Activated CD8-positive, alpha-beta T cell treated with anti-CD3 and anti-CD28 coated beads for 36 hours (primary cell): ENCODE measurements around the gene SPG21. TPM values are rescaled to one million over a fixed set of nuclear protein-coding genes. Genes with fewer than 3 reads are reported as not detected.

Experiments used
- ATAC-seq: fragments of 200-7000 bp; cut with Tn5 transposase; one replicate; pipeline ENCODE4 v1.10.0; 2021; ENCODE audit warnings: mild to moderate bottlenecking, moderate library complexity
- CTCF ChIA-PET: fragments of 350-600 bp; sonication (Branson Sonifier 250); formaldehyde crosslinking; loops from one replicate; lab custom pipeline; 2021; ENCODE audit warnings: antibody characterized with exemption; lab: Charles Lee
- POLR2A ChIA-PET: fragments of 350-600 bp; sonication (Branson Sonifier 250); formaldehyde crosslinking; loops from one replicate; lab custom pipeline; 2021; ENCODE audit warnings: antibody characterized with exemption; lab: Charles Lee
- DNase-seq: peaks from one replicate; pipeline ENCODE4 v3.0.0-alpha.2; 2020
- H3K27ac Mint-ChIP-seq: one replicate; pipeline ENCODE4 v1.8.0; 2021; ENCODE audit warnings: mild to moderate bottlenecking, mixed read lengths
- H3K27me3 Mint-ChIP-seq: one replicate; pipeline ENCODE4 v1.8.0; 2021; ENCODE audit warnings: mixed read lengths
- H3K36me3 Mint-ChIP-seq: one replicate; pipeline ENCODE4 v1.8.0; 2021; ENCODE audit warnings: low read depth, mixed read lengths
- H3K4me1 Mint-ChIP-seq: one replicate; pipeline ENCODE4 v1.8.0; 2021; ENCODE audit warnings: low read depth, mixed read lengths
- H3K4me3 Mint-ChIP-seq: one replicate; pipeline ENCODE4 v1.8.0; 2021; ENCODE audit warnings: mild to moderate bottlenecking, moderate library complexity, mixed read lengths
- H3K9me3 Mint-ChIP-seq: one replicate; pipeline ENCODE4 v1.8.0; 2021; ENCODE audit warnings: mixed read lengths
- CTCF ChIP-seq: fragments of 200-600 bp; IDR thresholded peaks from one replicate; pipeline ENCODE4 v1.8.0; 2022; ENCODE audit warnings: antibody characterized with exemption, mild to moderate bottlenecking
- intact Hi-C: fragments of 100-400 bp; cut with micrococcal nuclease; formaldehyde crosslinking; loops from one replicate; pipeline ENCODE4 v1.10.0; 2022
- total RNA-seq, 2 experiments: library from RNA; stranded (reverse); gene quantifications; one replicate each; pipeline ENCODE4 v1.2.3, GENCODE V29; 2021

The SPG21 gene
- total RNA-seq, 2 experiments from 2014 or later = 72.3 to 73.0 TPM

GRCh38 chr15:64923546-64923945 lies 66.2 kb downstream of the SPG21 start:
- TF ChIP-seq CTCF = no peak
- intact Hi-C loops = no loop called here
- ATAC-seq (no peak), DNase-seq (no peak)
- Mint-ChIP-seq H3K36me3 (no peaks in the 10 kb centered on the region), H3K9me3 (no peaks in the 10 kb centered on the region), H3K27ac (no peak overlapping the region), H3K27me3 (no peaks in the 10 kb centered on the region), H3K4me1 (no peaks in the 10 kb centered on the region), H3K4me3 (no peak overlapping the region)
- ChIA-PET CTCF (no interaction called here), POLR2A (no interaction called here)

- CTCF ChIA-PET = interaction anchor here (1.0 kb wide), 1 partner anchor 13 kb away, joined by 3 read pairs; no protein-coding TSS in a partner anchor
- POLR2A ChIA-PET = no interaction called here
- intact Hi-C loops = no loop called here
Observed at GRCh38 chr15:64921711-64922110, 68.0 kb downstream of the SPG21 start.

GRCh38 chr15:64919721-64920120 lies 70.0 kb downstream of the SPG21 start:
- H3K27ac Mint-ChIP-seq = no peak overlapping the region
- H3K36me3 Mint-ChIP-seq = no peaks in the 10 kb centered on the region
- H3K27me3 Mint-ChIP-seq = no peaks in the 10 kb centered on the region
- POLR2A ChIA-PET = interaction anchor here (0.6 kb wide), 1 partner anchor 747 kb away, joined by 3 read pairs; no protein-coding TSS in a partner anchor
- no peak for DNase-seq
- ATAC-seq = no peak
- intact Hi-C loops = no loop called here
- H3K4me1 Mint-ChIP-seq = no peaks in the 10 kb centered on the region
- H3K9me3 Mint-ChIP-seq = no peaks in the 10 kb centered on the region
- CTCF ChIA-PET = no interaction called here
- no peak overlapping the region for H3K4me3 Mint-ChIP-seq
- no peak for TF ChIP-seq CTCF

More at GRCh38 chr15:64921711-64922110, 68.0 kb downstream of the SPG21 start:
- TF ChIP-seq CTCF = no peak
- no peaks in the 10 kb centered on the region for H3K36me3 Mint-ChIP-seq
- H3K9me3 Mint-ChIP-seq = no peaks in the 10 kb centered on the region
- H3K27ac Mint-ChIP-seq = no peak overlapping the region
- ATAC-seq (no peak), DNase-seq (no peak)
- no peak overlapping the region for H3K4me3 Mint-ChIP-seq
- no peaks in the 10 kb centered on the region for H3K27me3 Mint-ChIP-seq
- H3K4me1 Mint-ChIP-seq = no peaks in the 10 kb centered on the region

GRCh38 chr15:64917211-64917610 lies 72.5 kb downstream of the SPG21 start:
- no peak overlapping the region for H3K27ac Mint-ChIP-seq
- H3K4me1 Mint-ChIP-seq = no peaks in the 10 kb centered on the region
- ATAC-seq (no peak), DNase-seq (no peak)
- peaks cover 2% of the 10 kb centered on the region for H3K27me3 Mint-ChIP-seq
- no peak overlapping the region for H3K4me3 Mint-ChIP-seq
- no peaks in the 10 kb centered on the region for H3K36me3 Mint-ChIP-seq
- POLR2A ChIA-PET = no interaction called here
- intact Hi-C loops = no loop called here
- CTCF ChIA-PET = interaction anchor here (1.2 kb wide), 1 partner anchor 108 kb away, joined by 4 read pairs; no protein-coding TSS in a partner anchor
- no peak for TF ChIP-seq CTCF
- H3K9me3 Mint-ChIP-seq = no peaks in the 10 kb centered on the region

- ChIA-PET POLR2A (interaction anchor here (1.3 kb wide), 1 partner anchor 22 kb away, joined by 5 read pairs; no protein-coding TSS in a partner anchor), CTCF (interaction anchor here (1.2 to 1.6 kb wide), 2 partner anchors 10 to 107 kb away, joined by 4 to 5 read pairs; no protein-coding TSS in a partner anchor)
- intact Hi-C loops = no loop called here
- H3K4me1 Mint-ChIP-seq = peaks cover under 1% of the 10 kb centered on the region
- H3K4me3 Mint-ChIP-seq = no peak overlapping the region
- H3K27me3 Mint-ChIP-seq = peaks cover 5% of the 10 kb centered on the region
- H3K9me3 Mint-ChIP-seq = no peaks in the 10 kb centered on the region
- DNase-seq (no peak), ATAC-seq (no peak)
- H3K36me3 Mint-ChIP-seq = no peaks in the 10 kb centered on the region
- TF ChIP-seq CTCF = no peak
- no peak overlapping the region for H3K27ac Mint-ChIP-seq
Observed at GRCh38 chr15:64916365-64916764, 73.3 kb downstream of the SPG21 start.
